ENCODE measurements around the gene P2RY11. TPM values are rescaled to one million over a fixed set of nuclear protein-coding genes. Genes with fewer than 3 reads are reported as not detected.

P2RY11 gene
- total RNA-seq, 2 experiments from 2014 or later = 11.9 to 43.3 TPM

- TF ChIP-seq, protein P1, sequence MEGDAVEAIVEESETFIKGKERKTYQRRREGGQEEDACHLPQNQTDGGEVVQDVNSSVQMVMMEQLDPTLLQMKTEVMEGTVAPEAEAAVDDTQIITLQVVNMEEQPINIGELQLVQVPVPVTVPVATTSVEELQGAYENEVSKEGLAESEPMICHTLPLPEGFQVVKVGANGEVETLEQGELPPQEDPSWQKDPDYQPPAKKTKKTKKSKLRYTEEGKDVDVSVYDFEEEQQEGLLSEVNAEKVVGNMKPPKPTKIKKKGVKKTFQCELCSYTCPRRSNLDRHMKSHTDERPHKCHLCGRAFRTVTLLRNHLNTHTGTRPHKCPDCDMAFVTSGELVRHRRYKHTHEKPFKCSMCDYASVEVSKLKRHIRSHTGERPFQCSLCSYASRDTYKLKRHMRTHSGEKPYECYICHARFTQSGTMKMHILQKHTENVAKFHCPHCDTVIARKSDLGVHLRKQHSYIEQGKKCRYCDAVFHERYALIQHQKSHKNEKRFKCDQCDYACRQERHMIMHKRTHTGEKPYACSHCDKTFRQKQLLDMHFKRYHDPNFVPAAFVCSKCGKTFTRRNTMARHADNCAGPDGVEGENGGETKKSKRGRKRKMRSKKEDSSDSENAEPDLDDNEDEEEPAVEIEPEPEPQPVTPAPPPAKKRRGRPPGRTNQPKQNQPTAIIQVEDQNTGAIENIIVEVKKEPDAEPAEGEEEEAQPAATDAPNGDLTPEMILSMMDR (conservative IDR thresholded peaks at IDR 0.05; ENCODE audit: low read length) = no peak
- TF ChIP-seq EZH2phosphoT487 (IDR thresholded peaks at IDR 0.05; ENCODE audit: borderline replicate concordance, low read depth, low read length) = no peak
Observed at GRCh38 chr19:10105509-10106099, 5.9 kb upstream of the P2RY11 start.

GRCh38 chr19:10106100-10106936 lies 5.2 kb upstream of the P2RY11 start, which contains the start of gene PPAN:
Gene PPAN (plus strand): TSS chr19:10106362. CDS start chr19:10106395, 33 bp downstream.
- intact Hi-C loops (cut with micrococcal nuclease; ENCODE audit: unreplicated experiment) = loop anchor here (10.0 kb wide), 2 partner anchors 128 to 298 kb away; partner anchors contain the start of genes CDC37 and S1PR2
- H3K4me3 ChIP-seq (ENCODE audit: low read depth, low read length, poor library complexity, severe bottlenecking) = peak within 1 kb of the TSS; percentile 99

More at GRCh38 chr19:10105509-10106099, 5.9 kb upstream of the P2RY11 start:
- H2AFZ ChIP-seq (ENCODE audit: low read length) = peak overlapping the region; percentile 85; the same call in 1 of the 2 replicates
- intact Hi-C loops (cut with micrococcal nuclease; ENCODE audit: unreplicated experiment) = loop anchor here (10.0 kb wide), 2 partner anchors 129 to 299 kb away; partner anchors contain the start of genes CDC37 and S1PR2
- H3K9me3 ChIP-seq (ENCODE audit: low read length) = no peaks in the 10 kb centered on the region
- peaks cover 32% of the 10 kb centered on the region for H3K79me2 ChIP-seq (ENCODE audit: insufficient read depth, low read depth, low read length)
- H3K4me1 ChIP-seq (ENCODE audit: insufficient read depth, low read length, poor library complexity, severe bottlenecking) = peaks cover 61% of the 10 kb centered on the region
- peak overlapping the region; percentile 99 for H3K4me3 ChIP-seq (ENCODE audit: low read depth, low read length, poor library complexity, severe bottlenecking)
- H4K20me1 ChIP-seq (ENCODE audit: insufficient read depth, low read length) = no peaks in the 10 kb centered on the region
- H3K27ac ChIP-seq (ENCODE audit: low read depth, low read length, poor library complexity, severe bottlenecking) = peak overlapping the region; percentile 84
- peak overlapping the region; percentile 73 for H3K4me2 ChIP-seq (ENCODE audit: low read length)
- no TSS peak for BruUV-seq (replicated peaks)
- POLR2A ChIA-PET = interaction anchor here (2.1 kb wide), 1 partner anchor 9 kb away, joined by 9 read pairs; no protein-coding TSS in a partner anchor
- H3K36me3 ChIP-seq (ENCODE audit: insufficient read depth, low read length) = peaks cover 41% of the 10 kb centered on the region
- H3K9me2 ChIP-seq (ENCODE audit: insufficient read depth, low read length) = no peaks in the 10 kb centered on the region
- CTCF ChIA-PET (ENCODE audit: unreplicated experiment) = no interaction called here
- DNase-seq (ENCODE audit: low spot score) = peak; percentile 49

More at GRCh38 chr19:10106100-10106936, 5.2 kb upstream of the P2RY11 start, which contains the start of gene PPAN:
- TF ChIP-seq, protein P1 (conservative IDR thresholded peaks at IDR 0.05; ENCODE audit: low read length) = no peak
- no peak for TF ChIP-seq EZH2phosphoT487 (IDR thresholded peaks at IDR 0.05; ENCODE audit: borderline replicate concordance, low read depth, low read length)
- CTCF ChIA-PET (ENCODE audit: unreplicated experiment) = interaction anchor here (0.6 kb wide), 2 partner anchors 21 to 178 kb away, joined by 3 to 7 read pairs; no protein-coding TSS in a partner anchor
- Histone ChIP-seq H3K4me2 (ENCODE audit: low read length) (peak within 1 kb of the TSS; percentile 91), H3K27ac (ENCODE audit: low read depth, low read length, poor library complexity, severe bottlenecking) (peak within 1 kb of the TSS; percentile 84), H3K79me2 (ENCODE audit: insufficient read depth, low read depth, low read length) (peaks cover 32% of the 10 kb centered on the region), H2AFZ (ENCODE audit: low read length) (peak within 1 kb of the TSS; percentile 85; the same call in 1 of the 2 replicates), H3K4me1 (ENCODE audit: insufficient read depth, low read length, poor library complexity, severe bottlenecking) (peaks cover 59% of the 10 kb centered on the region), H3K9me2 (ENCODE audit: insufficient read depth, low read length) (no peaks in the 10 kb centered on the region), H3K36me3 (ENCODE audit: insufficient read depth, low read length) (peaks cover 48% of the 10 kb centered on the region), H4K20me1 (ENCODE audit: insufficient read depth, low read length) (no peaks in the 10 kb centered on the region), H3K9me3 (ENCODE audit: low read length) (no peaks in the 10 kb centered on the region)
- DNase-seq (ENCODE audit: low spot score) = peak; percentile 100
- POLR2A ChIA-PET = interaction anchor here (0.6 to 2.1 kb wide), 4 partner anchors 10 to 808 kb away, joined by 3 to 9 read pairs (median 4); no protein-coding TSS in a partner anchor
- no TSS peak for BruUV-seq (replicated peaks)

Measured in OCI-LY7 (cell line).